ENCODE data around the gene CCDC83.
"Not testable (repeated sequence)": the region's sequence is repeated elsewhere in the genome, so short reads cannot be mapped to it uniquely, and the experiment has no call there.

CCDC83 gene

DNA sequence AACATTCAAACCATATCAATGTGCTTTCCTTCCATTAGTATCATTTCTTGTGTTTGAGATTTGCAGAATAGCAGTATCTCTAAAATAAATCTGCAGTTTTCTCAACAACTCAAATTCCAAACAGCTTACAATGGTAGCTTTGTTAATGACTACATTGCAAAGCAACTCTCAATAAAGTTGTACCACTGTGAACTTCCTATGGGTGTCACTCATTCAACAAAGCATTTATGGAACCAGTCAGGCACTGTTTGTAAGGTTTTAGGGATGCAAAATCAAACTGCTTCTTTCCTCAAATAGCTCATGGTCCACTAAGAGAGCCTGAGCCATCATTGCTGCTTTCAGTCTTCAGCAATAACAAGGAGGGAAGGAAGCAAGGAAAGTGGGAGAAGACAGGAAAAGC, 91.0 kb downstream of the CCDC83 start:
- DNase-seq: no peak

DNA sequence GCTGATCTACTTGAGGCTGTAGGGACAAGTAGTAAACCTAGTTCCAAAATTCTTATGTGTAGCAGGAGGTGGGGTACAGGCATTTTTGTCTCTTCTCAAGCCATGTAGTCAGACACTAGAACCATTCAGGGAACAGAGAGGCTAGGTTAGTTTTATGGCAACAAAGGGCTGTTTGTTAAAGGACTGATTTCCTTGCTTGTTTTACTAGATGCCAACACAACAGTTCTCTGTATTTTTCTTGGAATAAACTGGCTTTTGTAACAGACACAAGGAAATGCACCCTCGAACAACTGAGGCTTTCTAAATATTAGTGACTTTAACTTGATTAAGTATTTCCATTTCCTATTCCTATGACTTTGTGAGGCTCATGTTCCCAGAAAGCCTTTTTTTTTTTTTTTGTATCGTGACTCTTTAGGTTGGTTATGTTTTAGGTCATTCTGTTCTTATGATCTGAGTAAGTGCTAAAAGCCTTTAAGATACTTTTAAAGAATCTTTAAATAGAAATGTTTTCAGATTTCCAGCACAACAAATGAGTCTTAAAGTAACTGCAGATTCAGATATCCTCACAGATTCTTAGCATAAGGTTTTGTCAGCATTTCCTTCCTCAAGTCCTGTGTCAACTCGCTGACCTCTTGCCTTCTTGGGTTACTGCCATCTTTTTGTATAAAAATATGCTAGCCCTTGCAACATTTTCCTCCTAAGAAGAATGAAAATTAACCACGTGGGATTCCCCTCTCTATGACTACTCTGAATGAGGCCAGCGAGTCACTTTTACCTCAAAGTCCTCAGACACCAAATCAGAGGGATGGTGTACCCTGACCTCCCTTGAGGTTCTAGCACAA, 92.5 kb downstream of the CCDC83 start:
- no peak for DNase-seq

DNA sequence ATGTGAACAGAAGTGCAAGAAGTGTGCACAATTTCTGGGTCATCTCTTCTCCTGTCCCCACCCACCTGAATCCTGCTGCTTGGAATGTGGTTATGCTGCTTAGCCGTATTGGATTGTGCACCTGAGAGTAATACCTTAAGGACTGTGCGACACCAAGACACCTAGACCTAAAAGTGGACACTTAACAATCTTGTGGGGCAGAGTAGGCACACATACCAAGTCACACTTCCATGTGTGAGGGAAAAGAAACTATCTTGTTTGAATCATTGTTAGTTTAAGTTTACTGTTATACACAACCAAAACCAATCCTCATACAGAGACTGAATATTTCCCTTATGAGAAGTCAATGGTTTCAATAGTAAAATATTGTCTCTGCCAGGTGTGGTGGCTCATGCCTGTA, 93.7 kb downstream of the CCDC83 start:
- no peak for DNase-seq

DNA sequence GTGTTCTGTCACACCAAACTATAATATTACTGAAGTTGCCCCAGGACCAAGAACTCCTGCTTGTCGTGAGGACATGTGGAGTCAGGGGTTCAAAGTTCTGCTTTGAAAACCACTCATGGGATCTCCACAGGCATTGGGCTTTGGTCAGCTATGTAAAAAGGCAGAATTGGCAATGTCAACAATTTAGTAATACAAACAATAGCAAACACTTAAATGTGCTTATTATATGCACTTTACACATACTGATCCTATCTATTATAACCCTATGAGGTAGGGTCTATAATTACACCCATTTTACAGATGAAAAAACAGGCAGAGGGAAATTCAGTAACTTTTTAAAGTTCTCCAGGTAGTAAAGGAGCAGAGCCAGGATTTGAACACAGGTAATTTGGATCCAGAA, 94.6 kb downstream of the CCDC83 start:
- DNase-seq: no peak

DNA sequence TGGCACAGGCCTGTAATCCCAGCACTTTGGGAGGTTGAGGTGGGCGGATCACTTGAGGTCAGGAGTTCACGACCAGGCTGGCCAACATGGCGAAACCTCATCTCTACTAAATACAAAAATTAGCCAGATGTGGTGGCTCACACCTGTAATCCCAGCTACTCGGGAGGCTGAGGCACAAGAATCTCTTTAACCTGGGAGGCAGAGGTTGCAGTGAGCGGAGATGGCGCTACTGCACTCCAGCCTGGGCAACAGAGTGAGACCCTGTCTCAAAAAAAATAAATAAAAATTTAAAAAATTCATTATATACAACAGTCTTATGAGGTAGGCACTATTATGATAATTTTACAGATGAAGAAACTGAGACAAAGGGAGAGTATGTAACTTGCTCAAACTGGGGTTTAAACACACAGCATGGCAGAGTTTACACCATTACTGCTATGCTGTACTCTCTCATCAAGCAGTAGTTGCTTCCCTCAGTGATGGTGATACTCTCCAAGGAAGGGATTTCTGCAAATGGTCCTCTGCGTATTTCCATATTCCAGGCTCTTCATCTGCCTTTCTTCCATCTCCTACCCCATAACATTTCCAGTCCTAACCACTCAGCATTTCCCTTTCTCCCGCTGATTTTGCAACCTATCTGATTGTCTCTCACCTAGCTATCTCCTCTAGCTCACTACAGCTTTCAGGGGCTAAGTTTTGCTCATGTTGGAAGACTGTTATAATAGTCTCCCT, 95.3 kb downstream of the CCDC83 start:
- DNase-seq: no peak

DNA sequence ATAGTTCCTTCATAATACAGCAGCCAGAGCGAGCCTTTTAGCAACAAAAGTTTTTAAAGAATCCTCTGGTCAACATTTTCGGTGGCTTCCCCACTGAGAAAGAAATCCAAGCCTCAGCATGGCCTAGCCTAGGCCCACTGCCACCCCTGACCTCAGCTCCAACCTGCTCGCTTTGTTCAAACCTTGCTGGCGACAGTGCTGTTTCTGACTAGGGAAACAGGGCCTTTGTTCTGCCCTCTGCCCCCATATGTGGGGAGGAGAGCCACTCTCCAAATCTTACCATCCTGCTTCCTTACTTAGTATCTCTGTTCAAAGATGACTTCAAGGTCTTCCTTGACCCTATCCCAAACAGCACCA, 95.8 kb downstream of the CCDC83 start:
- DNase-seq: no peak

DNA sequence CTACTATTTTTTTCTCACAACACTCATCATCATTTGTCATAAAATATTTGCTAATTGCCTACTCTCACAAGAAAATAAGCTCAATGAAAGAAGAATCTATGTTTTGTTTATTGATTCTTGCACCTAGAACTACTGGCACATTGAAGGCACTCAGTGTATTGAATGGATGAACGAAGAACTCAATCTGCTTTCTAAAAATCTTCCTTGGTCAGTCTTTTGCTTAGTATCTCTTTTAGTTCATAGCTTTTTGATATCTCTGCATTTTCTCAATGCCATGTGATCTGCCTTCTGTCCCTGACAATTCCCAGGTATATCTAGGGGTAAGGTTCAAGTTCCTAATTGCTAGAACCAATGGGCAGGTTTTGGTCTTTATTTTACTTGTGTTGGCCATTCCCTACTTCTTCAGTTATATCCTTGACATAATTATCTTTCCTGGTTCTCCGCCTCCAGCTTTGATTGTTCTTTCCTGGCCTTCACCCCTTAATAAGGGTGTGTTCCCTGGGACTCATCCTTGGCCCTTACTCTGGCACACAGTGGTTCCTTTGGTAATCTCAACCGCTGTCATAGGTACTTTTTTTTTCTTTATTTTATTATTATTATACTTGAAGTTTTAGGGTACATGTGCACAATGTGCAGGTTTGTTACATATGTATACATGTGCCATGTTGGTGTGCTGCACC, 96.4 kb downstream of the CCDC83 start:
- no peak for DNase-seq

DNA sequence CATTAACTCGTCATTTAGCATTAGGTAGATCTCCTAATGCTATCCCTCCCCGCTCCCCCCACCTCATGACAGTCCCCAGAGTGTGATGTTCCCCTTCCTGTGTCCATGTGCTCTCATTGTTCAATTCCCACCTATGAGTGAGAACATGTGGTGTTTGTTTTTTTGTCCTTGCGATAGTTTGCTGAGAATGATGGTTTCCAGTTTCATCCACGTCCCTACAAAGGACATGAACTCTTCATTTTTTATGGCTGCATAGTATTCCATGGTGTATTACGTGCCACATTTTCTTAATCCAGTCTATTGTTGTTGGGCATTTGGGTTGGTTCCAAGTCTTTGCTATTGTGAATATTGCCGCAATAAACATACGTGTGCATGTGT, 96.9 kb downstream of the CCDC83 start:
- not testable (repeated sequence) for DNase-seq

DNA sequence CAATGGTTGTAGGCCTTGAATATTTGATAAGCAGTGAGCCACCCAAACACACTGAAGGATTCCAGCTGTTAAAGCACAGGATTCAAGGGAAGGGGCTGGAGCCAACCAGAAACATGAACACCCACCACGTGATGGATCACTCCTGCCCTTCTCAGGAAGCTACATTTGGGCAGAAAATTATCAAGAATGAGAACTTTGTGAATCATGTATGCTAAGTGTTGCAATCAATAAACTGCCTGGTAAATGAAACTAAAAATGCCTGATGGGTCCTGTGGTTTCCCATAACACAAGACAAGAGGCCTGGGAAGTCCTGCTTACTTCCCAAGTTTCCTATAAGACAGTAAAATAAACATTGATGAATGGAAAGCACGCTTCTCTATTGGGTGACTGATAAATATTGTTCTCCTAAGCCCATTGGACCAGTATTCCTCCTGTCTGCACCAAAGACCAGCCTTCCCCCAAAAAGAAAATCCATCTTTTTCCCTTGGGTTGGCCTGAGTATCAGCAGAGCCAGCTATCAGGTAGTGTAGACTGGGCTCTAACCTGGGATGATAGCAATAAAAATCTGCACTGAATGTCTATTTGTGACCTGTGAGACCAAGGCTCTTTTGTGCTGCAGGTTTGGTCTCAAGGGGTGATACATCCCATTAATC, 98.4 kb downstream of the CCDC83 start:
- no peak for DNase-seq

DNA sequence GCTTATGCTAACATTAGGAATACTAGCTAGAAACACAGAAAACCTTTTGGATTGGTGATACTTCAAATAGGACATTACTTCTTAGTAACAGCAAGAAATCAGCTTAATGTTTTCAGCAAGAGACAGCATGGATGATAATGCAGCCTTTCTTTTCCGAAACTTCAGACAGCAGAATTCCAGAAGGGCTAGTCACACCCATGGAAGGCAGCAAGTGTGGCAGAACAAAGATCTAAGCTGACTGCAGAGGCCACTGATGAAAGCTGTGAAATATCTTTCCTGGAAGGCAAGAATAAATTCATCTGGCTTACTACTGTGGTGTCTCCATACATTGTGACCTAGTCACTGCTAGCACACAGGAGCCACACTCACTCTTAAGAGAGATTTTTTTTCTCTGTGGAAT, 100.3 kb downstream of the CCDC83 start:
- no peak for DNase-seq

DNA sequence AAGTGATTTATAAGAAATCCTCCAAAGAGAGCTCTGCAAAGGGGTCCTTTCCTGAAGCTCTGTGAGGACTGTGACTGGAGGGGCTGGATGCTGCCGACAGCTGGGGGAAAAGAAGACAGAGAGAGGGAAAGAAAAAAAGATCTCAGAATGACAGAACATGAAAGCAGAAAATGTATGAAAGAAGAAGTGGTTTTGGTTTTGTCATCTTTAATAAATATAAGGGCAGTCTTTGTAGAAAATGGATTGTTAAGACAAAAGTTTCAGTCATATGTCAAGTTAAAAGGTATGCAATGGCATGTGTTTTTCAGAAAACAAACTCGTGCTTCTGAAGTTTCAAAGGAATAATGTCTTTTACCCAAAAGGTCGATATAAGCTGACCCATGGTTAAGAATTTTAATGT, 105.5 kb downstream of the CCDC83 start:
- no peak for DNase-seq

DNA sequence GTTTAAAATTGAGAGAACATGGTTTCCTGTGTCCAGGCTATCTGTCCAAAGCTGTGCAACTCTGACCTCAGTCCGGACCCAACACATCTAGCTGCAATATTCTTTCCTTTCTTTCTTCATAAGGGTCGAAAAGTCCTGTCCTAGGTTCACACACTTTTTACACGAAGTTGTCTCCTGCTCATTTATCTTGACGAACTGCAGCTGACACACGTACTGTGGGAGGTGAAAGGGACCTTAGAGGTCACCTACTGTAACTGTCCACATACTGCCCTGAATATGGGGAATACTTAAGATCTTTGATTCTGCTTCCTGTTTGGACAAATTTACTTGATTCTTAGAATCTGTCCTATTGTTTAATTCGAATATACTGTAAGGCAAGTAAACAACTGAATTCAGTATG, 105.9 kb downstream of the CCDC83 start:
- no peak for DNase-seq

DNA sequence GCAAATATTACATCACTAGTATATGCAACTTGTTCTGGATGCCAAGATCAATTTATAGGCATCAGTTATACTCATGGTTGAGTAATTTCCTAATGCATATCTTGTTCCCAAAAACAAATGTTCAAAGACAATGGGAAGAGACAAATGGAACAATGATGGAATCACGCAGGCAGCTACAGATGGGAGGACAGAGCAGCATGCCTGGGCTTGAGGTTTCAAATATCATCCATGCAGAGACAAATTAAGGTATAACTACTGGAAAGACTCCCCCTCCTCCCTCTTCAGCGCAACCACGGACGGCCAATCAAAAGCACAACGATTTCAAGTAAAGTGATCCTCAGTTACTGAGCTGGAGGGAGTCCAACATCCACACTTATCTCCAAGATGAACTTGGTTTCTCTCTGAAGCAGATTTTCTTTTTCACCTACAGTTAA, 106.8 kb downstream of the CCDC83 start:
- DNase-seq: peak; percentile 65

DNA sequence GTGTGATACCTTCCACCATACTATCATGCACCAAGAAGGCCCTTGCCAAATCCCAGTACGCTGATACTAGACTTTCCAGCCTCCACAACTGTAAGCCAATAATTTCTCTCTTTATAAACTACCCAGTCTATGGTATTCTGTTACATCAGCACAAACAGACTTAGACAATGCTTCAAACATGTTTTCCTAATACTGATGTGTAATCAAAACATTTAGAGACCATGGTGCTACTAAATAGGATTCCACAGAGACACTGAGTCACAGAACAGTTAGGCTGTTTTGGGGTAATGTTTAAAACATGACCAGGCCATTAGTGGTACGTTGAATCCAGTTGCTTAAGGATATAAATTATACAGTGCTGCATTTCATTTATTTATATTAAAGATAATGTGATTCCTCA, 110.0 kb downstream of the CCDC83 start:
- DNase-seq: no peak

DNA sequence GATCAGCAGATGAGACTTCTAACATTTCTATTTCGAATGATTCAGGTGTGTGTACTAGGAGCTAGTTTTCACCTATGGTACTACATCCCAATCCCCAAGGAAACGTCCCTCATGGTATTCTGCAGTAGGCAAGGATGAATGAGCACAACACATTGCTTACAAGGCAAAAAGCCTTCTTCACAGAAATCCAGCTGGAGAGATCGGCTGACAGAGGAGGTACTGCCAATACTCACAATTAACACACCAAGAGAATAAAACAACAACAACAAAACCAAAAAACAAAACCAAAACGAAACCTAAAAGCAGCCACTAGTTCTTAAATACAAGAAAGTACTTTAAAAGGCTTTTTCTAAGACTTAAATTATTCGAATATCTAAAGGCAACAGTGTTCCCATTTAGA, 112.3 kb downstream of the CCDC83 start:
- DNase-seq: no peak
